Posterior cingulate gyrus (tissue), 11 donors: ENCODE measurements around the gene DLD.
"Not testable (repeated sequence)": the region's sequence is repeated elsewhere in the genome, so short reads cannot be mapped to it uniquely, and the experiment has no call there.

Experiments
- DNase-seq, 10 donors: peaks; one replicate each; pipeline versions ENCODE4 v3.0.0 to v3.0.0-alpha.2; 2020 to 2021; ENCODE audit warnings: mixed read lengths in 3 of 10
- intact Hi-C: fragments of 100-400 bp; cut with DNase I; formaldehyde crosslinking; loops from one replicate; pipeline ENCODE4 v1.15.1; 2023

Gene DLD

GRCh38 chr7:107890962-107891635, at the start of gene DLD:
TSS of gene DLD (plus strand) at chr7:107891183. CDS start at chr7:107891251, 68 bp downstream.
- intact Hi-C loops = no loop called here
- DNase-seq = peak; percentile 91 to 99 (median 96)

GRCh38 chr7:107842213-107842612, 48.8 kb upstream of the DLD start:
- no peak for DNase-seq
- intact Hi-C loops = no loop called here

- intact Hi-C loops = no loop called here
- DNase-seq = no peak
These were observed 47.8 kb upstream of the DLD start for GRCh38 chr7:107843184-107843583.

GRCh38 chr7:107846324-107846723, 44.7 kb upstream of the DLD start:
- intact Hi-C loops = no loop called here
- no peak for DNase-seq

- intact Hi-C loops = no loop called here
- peak in 2 of 10 donors; percentile 16 to 68 for DNase-seq
These were observed 43.7 kb upstream of the DLD start for GRCh38 chr7:107847168-107847835.

GRCh38 chr7:107847836-107848175, 43.2 kb upstream of the DLD start:
- intact Hi-C loops = not testable (repeated sequence)

GRCh38 chr7:107848211-107848610, 42.8 kb upstream of the DLD start:
- intact Hi-C loops, DNase-seq: not testable (repeated sequence)

More at GRCh38 chr7:107847836-107848175, 43.2 kb upstream of the DLD start:
- not testable (repeated sequence) for DNase-seq

GRCh38 chr7:107850216-107850615, 40.8 kb upstream of the DLD start:
- DNase-seq = no peak
- intact Hi-C loops = no loop called here

GRCh38 chr7:107850643-107851042, 40.3 kb upstream of the DLD start:
- intact Hi-C loops = no loop called here
- no peak for DNase-seq

GRCh38 chr7:107854454-107854853, 36.5 kb upstream of the DLD start:
- no peak for DNase-seq
- intact Hi-C loops = no loop called here

- no peak for DNase-seq
These were observed 36.0 kb upstream of the DLD start for GRCh38 chr7:107854989-107855388.

GRCh38 chr7:107856806-107857540, 34.0 kb upstream of the DLD start:
- intact Hi-C loops = no loop called here
- DNase-seq = no peak

More at GRCh38 chr7:107854989-107855388, 36.0 kb upstream of the DLD start:
- intact Hi-C loops = no loop called here

GRCh38 chr7:107857541-107857912, 33.5 kb upstream of the DLD start:
- no peak for DNase-seq
- intact Hi-C loops = no loop called here

GRCh38 chr7:107858280-107858679, 32.7 kb upstream of the DLD start:
- no peak for DNase-seq
- intact Hi-C loops = no loop called here

- intact Hi-C loops = no loop called here
These were observed 30.6 kb upstream of the DLD start for GRCh38 chr7:107860279-107860961.

GRCh38 chr7:107860981-107861652, 29.9 kb upstream of the DLD start:
- intact Hi-C loops = no loop called here
- no peak for DNase-seq

More at GRCh38 chr7:107860279-107860961, 30.6 kb upstream of the DLD start:
- DNase-seq = no peak

- intact Hi-C loops = no loop called here
These were observed 24.8 kb upstream of the DLD start for GRCh38 chr7:107865956-107866775.

GRCh38 chr7:107867858-107868466, 23.0 kb upstream of the DLD start:
- intact Hi-C loops = no loop called here
- DNase-seq = no peak

More at GRCh38 chr7:107865956-107866775, 24.8 kb upstream of the DLD start:
- DNase-seq = no peak

GRCh38 chr7:107870427-107871000, 20.5 kb upstream of the DLD start:
- no peak for DNase-seq
- intact Hi-C loops = loop anchor here (5.0 kb wide), 1 partner anchor 128 kb away; the partner anchor contains the start of gene CBLL1
